ENCODE data around the gene CDKN2C.
"Not testable (repeated sequence)": the region's sequence is repeated elsewhere in the genome, so short reads cannot be mapped to it uniquely, and the experiment has no call there.

The CDKN2C gene

GRCh38 chr1:50976890-50977574 lies 7.0 kb downstream of the CDKN2C start:
- peak; percentile 60 for DNase-seq
- in situ Hi-C loops (cut with HindIII; ENCODE audit: low pct_ligation_motif_present, low pct_unique_long_range_greater_than_20kb, low sequenced_read_pairs) = no loop called here

DNA sequence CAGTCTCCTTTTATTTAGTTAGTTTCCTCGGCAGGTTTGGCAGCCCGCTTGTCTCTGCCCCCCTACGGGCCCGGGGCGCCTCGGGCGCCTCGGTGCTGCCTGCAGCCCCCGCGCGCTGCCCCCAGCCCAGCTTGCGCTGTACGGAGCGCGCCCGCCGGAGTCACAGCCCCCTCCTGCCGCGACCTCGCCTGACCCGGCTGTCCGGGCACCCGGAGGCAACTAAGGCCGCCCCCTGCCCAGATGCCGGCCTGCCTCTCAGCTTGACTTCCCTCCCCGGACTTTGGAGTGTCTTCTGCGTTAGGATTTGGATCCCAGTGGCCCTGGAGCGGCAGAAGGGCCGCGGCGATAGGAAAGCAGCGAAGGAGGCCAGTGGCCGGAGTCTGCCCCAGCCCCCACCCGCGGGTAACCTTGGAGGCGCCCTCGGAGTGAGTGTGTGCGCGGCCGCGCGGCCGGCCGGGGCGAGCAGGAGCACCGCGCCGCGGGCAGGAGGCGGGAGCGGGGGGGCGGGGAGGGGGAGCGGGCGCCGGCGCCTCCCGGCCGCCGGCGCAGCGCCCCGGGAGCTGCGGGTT lies 7.6 kb downstream of the CDKN2C start:
- DNase-seq = peak; percentile 67
- in situ Hi-C loops (cut with HindIII; ENCODE audit: low pct_ligation_motif_present, low pct_unique_long_range_greater_than_20kb, low sequenced_read_pairs) = no loop called here

- peak; percentile 79 for DNase-seq
These were observed 8.3 kb downstream of the CDKN2C start for GRCh38 chr1:50978144-50978851.

DNA sequence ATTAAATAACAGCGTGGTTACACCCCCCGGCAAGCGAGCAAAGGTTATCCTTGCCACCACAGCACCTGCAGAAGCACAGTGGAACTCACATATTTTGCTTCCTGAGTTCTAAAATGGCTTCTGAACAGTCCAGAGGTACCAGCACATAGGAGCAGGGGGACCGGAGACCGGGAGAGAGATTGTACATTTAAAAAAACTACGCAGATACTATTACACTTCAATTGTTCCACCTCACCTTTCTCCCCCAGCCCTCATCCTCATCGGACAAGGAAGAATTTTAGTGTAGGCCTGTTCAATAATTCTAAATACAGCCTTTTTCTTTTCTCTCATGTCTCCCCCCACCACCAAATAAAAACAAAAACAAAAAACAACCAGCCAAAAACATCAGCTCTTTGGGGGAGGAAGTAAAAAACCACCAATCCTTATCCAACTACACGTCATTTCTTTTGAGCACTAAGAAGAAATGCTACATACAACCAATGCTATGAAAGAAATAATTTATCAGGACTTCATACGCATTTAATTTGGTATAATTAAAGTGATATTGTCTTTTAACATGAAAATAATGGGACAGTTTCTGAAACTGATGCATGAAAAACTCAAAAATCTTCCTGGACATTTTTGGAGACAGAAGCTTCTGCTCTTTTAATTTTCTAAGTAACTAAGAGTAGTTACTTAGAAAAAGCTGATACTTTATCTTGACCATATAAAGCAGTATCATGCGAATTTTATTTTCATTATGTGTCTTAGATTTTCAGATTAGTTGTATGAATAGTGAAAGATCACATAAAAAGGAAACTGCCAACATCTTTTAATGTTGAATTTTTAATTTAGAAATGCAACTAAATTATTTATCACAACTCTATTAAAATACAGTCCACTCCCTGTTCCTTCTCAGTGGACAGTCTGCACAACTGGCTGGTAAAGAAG lies 9.1 kb downstream of the CDKN2C start:
- in situ Hi-C loops (cut with HindIII; ENCODE audit: low pct_ligation_motif_present, low pct_unique_long_range_greater_than_20kb, low sequenced_read_pairs) = no loop called here
- DNase-seq = peak; percentile 67

More at GRCh38 chr1:50978144-50978851, 8.3 kb downstream of the CDKN2C start:
- in situ Hi-C loops (cut with HindIII; ENCODE audit: low pct_ligation_motif_present, low pct_unique_long_range_greater_than_20kb, low sequenced_read_pairs) = no loop called here

- in situ Hi-C loops (cut with HindIII; ENCODE audit: low pct_ligation_motif_present, low pct_unique_long_range_greater_than_20kb, low sequenced_read_pairs) = no loop called here
- no peak for DNase-seq
These were observed 9.9 kb downstream of the CDKN2C start for GRCh38 chr1:50979937-50980336.

- in situ Hi-C loops (cut with HindIII; ENCODE audit: low pct_ligation_motif_present, low pct_unique_long_range_greater_than_20kb, low sequenced_read_pairs) = no loop called here
- DNase-seq = no peak
These were observed 10.5 kb downstream of the CDKN2C start for GRCh38 chr1:50980505-50980904.

DNA sequence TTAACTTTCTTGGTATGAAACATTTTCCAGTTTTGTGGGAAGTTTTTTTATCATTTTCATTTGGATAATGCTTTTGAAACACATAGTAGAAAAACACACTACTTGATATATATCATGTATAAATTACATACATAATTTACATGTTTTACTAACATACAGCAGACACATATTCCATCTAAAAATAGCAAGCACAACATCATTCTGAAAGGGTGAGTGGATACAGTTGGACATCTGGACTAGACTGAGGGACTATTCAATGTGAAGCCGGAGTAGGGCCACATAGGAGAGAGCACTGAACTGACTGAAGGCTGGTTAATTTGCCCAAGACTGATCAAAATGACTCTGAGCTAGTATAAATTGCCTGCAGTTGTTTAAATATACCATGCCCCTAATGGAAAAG lies 11.7 kb downstream of the CDKN2C start:
- in situ Hi-C loops (cut with HindIII; ENCODE audit: low pct_ligation_motif_present, low pct_unique_long_range_greater_than_20kb, low sequenced_read_pairs) = no loop called here
- peak; percentile 49 for DNase-seq

DNA sequence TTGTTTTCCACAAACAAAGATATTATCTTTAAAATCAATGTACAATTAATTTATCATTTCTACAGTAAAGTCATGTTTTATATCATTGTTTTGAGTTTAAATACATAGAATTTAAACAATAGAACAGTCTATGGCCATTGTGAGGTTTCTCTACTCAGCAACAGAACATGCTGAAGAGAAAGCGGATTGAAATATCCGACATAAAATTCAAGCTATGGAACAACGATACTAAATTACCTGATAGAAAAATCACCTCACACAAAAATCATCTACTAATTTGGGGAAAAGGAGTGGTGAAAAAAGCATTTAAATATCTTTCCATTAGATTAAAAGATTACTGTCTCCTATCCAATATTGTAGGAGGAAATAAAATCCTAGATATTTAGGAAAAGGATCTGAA lies 12.6 kb downstream of the CDKN2C start:
- DNase-seq = peak; percentile 23
- in situ Hi-C loops (cut with HindIII; ENCODE audit: low pct_ligation_motif_present, low pct_unique_long_range_greater_than_20kb, low sequenced_read_pairs) = no loop called here

DNA sequence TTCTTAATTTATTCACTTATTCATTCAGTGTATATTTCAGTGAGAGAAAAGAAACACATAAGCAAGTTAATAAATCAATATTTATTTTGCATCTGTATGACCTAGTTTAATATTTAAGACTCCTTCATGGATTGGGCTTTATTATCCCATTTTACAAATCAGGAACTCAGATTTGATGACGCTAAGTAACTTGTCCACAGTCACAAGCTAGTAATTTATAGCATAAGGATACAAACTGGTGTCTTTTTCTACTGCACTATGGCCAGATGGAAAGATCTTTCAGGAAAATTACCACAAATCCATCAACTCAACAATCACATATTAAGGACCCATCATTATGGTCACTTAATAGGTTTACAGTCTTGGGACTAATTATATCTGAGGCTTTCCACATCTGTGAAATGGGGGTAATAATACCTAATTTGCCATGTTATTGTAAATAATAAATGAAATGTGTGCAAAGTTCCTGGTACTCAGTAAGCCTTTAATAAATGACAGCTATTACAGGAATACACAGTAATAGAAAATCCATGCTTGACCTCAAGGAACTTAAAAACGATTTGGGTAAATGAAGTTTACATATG lies 13.3 kb downstream of the CDKN2C start:
- peak; percentile 19 for DNase-seq
- in situ Hi-C loops (cut with HindIII; ENCODE audit: low pct_ligation_motif_present, low pct_unique_long_range_greater_than_20kb, low sequenced_read_pairs) = no loop called here

GRCh38 chr1:50985094-50985493 lies 15.0 kb downstream of the CDKN2C start:
- no peak for DNase-seq
- in situ Hi-C loops (cut with HindIII; ENCODE audit: low pct_ligation_motif_present, low pct_unique_long_range_greater_than_20kb, low sequenced_read_pairs) = no loop called here

DNA sequence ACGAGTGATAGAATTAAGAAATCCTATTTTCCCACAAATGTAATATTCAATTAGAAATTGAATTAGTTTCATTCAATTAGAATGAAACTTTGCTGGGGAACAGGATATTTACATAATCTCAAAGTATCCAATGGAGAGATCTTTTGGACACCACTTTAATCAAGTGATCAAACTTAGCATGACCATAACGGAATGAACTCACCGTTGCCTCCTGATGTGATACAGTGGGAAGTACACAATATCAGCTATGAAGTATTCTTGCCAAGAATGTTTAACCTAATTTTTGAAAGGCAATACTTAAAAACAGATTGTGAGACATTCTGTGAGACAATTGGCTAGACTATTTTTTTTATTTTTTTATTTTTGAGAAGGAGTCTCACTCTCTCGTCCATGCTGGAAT lies 16.6 kb downstream of the CDKN2C start:
- in situ Hi-C loops (cut with HindIII; ENCODE audit: low pct_ligation_motif_present, low pct_unique_long_range_greater_than_20kb, low sequenced_read_pairs) = no loop called here
- DNase-seq = peak; percentile 15

- no peak for DNase-seq
- in situ Hi-C loops (cut with HindIII; ENCODE audit: low pct_ligation_motif_present, low pct_unique_long_range_greater_than_20kb, low sequenced_read_pairs) = no loop called here
These were observed 19.6 kb downstream of the CDKN2C start for GRCh38 chr1:50989694-50990093.

- in situ Hi-C loops (cut with HindIII; ENCODE audit: low pct_ligation_motif_present, low pct_unique_long_range_greater_than_20kb, low sequenced_read_pairs) = no loop called here
- no peak for DNase-seq
These were observed 22.7 kb downstream of the CDKN2C start for GRCh38 chr1:50992532-50993318.

GRCh38 chr1:50993645-50994044 lies 23.6 kb downstream of the CDKN2C start:
- DNase-seq = no peak
- in situ Hi-C loops (cut with HindIII; ENCODE audit: low pct_ligation_motif_present, low pct_unique_long_range_greater_than_20kb, low sequenced_read_pairs) = no loop called here

DNA sequence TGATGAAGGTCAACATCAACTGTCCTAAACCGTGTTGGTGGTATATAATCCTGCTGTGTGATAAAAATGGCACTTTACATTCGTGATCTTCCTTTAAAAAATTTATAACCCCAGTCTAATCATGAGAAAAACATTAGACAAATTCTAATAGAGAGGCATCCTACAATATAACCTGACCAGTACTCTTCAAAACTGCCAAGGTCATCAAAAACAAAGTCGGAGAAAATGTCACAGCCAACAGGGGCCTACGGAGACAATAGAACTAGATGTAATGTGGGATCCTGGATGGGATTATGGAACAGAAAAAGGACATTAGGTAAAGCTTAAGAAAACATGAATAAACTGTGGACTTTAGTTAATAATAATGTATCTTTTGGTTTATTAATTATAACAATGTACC lies 25.0 kb downstream of the CDKN2C start:
- DNase-seq = no peak
- in situ Hi-C loops (cut with HindIII; ENCODE audit: low pct_ligation_motif_present, low pct_unique_long_range_greater_than_20kb, low sequenced_read_pairs) = no loop called here

- in situ Hi-C loops (cut with HindIII; ENCODE audit: low pct_ligation_motif_present, low pct_unique_long_range_greater_than_20kb, low sequenced_read_pairs) = no loop called here
- DNase-seq = no peak
These were observed 25.6 kb downstream of the CDKN2C start for GRCh38 chr1:50995651-50996050.

- in situ Hi-C loops (cut with HindIII; ENCODE audit: low pct_ligation_motif_present, low pct_unique_long_range_greater_than_20kb, low sequenced_read_pairs) = no loop called here
- DNase-seq = no peak
These were observed 26.0 kb downstream of the CDKN2C start for GRCh38 chr1:50996083-50996482.

GRCh38 chr1:50999375-50999774 lies 29.3 kb downstream of the CDKN2C start:
- DNase-seq; in situ Hi-C loops (cut with HindIII; ENCODE audit: low pct_ligation_motif_present, low pct_unique_long_range_greater_than_20kb, low sequenced_read_pairs): not testable (repeated sequence)
